Measurements from ENCODE around the gene GEMIN5. TPM values are rescaled to one million over a fixed set of nuclear protein-coding genes. Genes with fewer than 3 reads are reported as not detected.
"Not testable (repeated sequence)": the region's sequence is repeated elsewhere in the genome, so short reads cannot be mapped to it uniquely, and the experiment has no call there.

The GEMIN5 gene
- total RNA-seq, 1 donor from 2014 or later = 16.3 TPM

GRCh38 chr5:154945695-154946301 is 7.8 kb upstream of the GEMIN5 start:
- peak; percentile 48 for TF ChIP-seq CTCF (IDR thresholded peaks at IDR 0.05; ENCODE audit: insufficient read depth, low read length, poor library complexity, severe bottlenecking)
- DNase-seq (ENCODE audit: low read depth) = no peak
- no peak overlapping the region for H3K4me3 ChIP-seq (ENCODE audit: low read depth, low read length)
- H3K36me3 ChIP-seq (ENCODE audit: control insufficient read depth, insufficient read depth, low read length) = peaks cover 1% of the 10 kb centered on the region
- no peaks in the 10 kb centered on the region for H3K27me3 ChIP-seq (ENCODE audit: control insufficient read depth, insufficient read depth, low read length)

- no peak for TF ChIP-seq CTCF (IDR thresholded peaks at IDR 0.05; ENCODE audit: insufficient read depth, low read length, poor library complexity, severe bottlenecking)
- H3K27me3 ChIP-seq (ENCODE audit: control insufficient read depth, insufficient read depth, low read length) = no peaks in the 10 kb centered on the region
- no peak overlapping the region for H3K4me3 ChIP-seq (ENCODE audit: low read depth, low read length)
- DNase-seq (ENCODE audit: low read depth) = no peak
- H3K36me3 ChIP-seq (ENCODE audit: control insufficient read depth, insufficient read depth, low read length) = peaks cover 1% of the 10 kb centered on the region
Observed at GRCh38 chr5:154944716-154945115, 6.7 kb upstream of the GEMIN5 start.

- TF ChIP-seq CTCF (IDR thresholded peaks at IDR 0.05; ENCODE audit: insufficient read depth, low read length, poor library complexity, severe bottlenecking) = no peak
- Histone ChIP-seq H3K36me3 (ENCODE audit: control insufficient read depth, insufficient read depth, low read length) (peaks cover 1% of the 10 kb centered on the region), H3K27me3 (ENCODE audit: control insufficient read depth, insufficient read depth, low read length) (no peaks in the 10 kb centered on the region), H3K4me3 (ENCODE audit: low read depth, low read length) (no peak overlapping the region)
- no peak for DNase-seq (ENCODE audit: low read depth)
Observed at GRCh38 chr5:154943527-154943926, 5.5 kb upstream of the GEMIN5 start.

- no peak for TF ChIP-seq CTCF (IDR thresholded peaks at IDR 0.05; ENCODE audit: insufficient read depth, low read length, poor library complexity, severe bottlenecking)
- Histone ChIP-seq H3K4me3 (ENCODE audit: low read depth, low read length) (peak within 1 kb of the TSS; percentile 78), H3K27me3 (ENCODE audit: control insufficient read depth, insufficient read depth, low read length) (no peaks in the 10 kb centered on the region), H3K36me3 (ENCODE audit: control insufficient read depth, insufficient read depth, low read length) (no peaks in the 10 kb centered on the region)
- DNase-seq (ENCODE audit: low read depth) = peak; percentile 82
Observed at GRCh38 chr5:154940772-154941620, 3.0 kb upstream of the GEMIN5 start, which contains the start of gene MRPL22. TSS of gene MRPL22 (plus strand) at chr5:154941073. CDS start at chr5:154941111, 38 bp downstream.

GRCh38 chr5:154940375-154940771 is 2.4 kb upstream of the GEMIN5 start:
- TF ChIP-seq CTCF (IDR thresholded peaks at IDR 0.05; ENCODE audit: insufficient read depth, low read length, poor library complexity, severe bottlenecking) = no peak

GRCh38 chr5:154939387-154939786 is 1.4 kb upstream of the GEMIN5 start:
- DNase-seq (ENCODE audit: low read depth); H3K27me3 ChIP-seq (ENCODE audit: control insufficient read depth, insufficient read depth, low read length); H3K4me3 ChIP-seq (ENCODE audit: low read depth, low read length); H3K36me3 ChIP-seq (ENCODE audit: control insufficient read depth, insufficient read depth, low read length): not testable (repeated sequence)

More at GRCh38 chr5:154940375-154940771, 2.4 kb upstream of the GEMIN5 start:
- no peak for DNase-seq (ENCODE audit: low read depth)
- H3K4me3 ChIP-seq (ENCODE audit: low read depth, low read length) = peak overlapping the region; percentile 78
- H3K36me3 ChIP-seq (ENCODE audit: control insufficient read depth, insufficient read depth, low read length) = no peaks in the 10 kb centered on the region
- no peaks in the 10 kb centered on the region for H3K27me3 ChIP-seq (ENCODE audit: control insufficient read depth, insufficient read depth, low read length)

Measured in kidney epithelial cell (primary cell).